ENCODE measurements around the gene AKIRIN2.

DNA sequence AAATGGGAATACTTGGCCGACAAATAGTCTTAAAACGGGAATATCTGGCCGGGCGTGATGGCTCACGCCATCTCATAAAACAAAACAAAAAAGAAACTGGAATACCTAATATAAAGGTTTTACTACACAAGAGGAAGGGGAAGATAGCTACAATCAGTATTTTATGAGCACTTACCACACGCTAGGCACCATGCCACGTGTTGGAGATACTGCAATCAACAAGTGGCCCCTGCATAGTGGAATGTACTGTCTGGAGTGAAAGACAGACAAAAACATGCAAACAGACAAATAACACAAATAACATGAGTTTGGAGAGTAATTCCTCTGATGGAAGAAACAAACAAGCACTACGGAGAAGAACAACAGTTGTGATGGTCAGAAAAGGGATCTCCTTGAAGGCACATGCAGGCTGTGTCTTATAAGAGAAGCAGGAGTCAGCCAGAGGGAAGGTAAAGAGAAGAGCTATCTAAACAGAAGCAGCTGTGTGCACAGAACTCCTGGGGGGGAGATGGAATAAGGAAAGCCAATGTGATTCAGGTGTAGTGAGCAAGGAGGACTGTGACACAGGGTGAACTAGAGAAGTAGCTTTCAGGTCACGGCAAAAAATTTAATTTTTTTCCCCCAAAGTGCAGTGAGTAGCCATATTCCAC lies 39.1 kb upstream of the AKIRIN2 start:
- TF ChIP-seq, protein P1, sequence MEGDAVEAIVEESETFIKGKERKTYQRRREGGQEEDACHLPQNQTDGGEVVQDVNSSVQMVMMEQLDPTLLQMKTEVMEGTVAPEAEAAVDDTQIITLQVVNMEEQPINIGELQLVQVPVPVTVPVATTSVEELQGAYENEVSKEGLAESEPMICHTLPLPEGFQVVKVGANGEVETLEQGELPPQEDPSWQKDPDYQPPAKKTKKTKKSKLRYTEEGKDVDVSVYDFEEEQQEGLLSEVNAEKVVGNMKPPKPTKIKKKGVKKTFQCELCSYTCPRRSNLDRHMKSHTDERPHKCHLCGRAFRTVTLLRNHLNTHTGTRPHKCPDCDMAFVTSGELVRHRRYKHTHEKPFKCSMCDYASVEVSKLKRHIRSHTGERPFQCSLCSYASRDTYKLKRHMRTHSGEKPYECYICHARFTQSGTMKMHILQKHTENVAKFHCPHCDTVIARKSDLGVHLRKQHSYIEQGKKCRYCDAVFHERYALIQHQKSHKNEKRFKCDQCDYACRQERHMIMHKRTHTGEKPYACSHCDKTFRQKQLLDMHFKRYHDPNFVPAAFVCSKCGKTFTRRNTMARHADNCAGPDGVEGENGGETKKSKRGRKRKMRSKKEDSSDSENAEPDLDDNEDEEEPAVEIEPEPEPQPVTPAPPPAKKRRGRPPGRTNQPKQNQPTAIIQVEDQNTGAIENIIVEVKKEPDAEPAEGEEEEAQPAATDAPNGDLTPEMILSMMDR (IDR thresholded peaks at IDR 0.05), result no peak
- TF ChIP-seq POLR2A (IDR thresholded peaks at IDR 0.05) (no peak), EP300 (IDR thresholded peaks at IDR 0.05) (no peak)
